Ishikawa (cell line): Measurements from ENCODE around the gene TRPM2.

Source experiments
- CEBPB ChIP-seq: IDR thresholded peaks from 2 replicates; pipeline ENCODE4 v1.6.1; 2012
- CREB1 ChIP-seq: IDR thresholded peaks from 2 replicates; pipeline ENCODE4 v1.6.1; 2012; ENCODE audit warnings: low read depth
- EGR1 ChIP-seq: IDR thresholded peaks from 2 replicates; pipeline ENCODE4 v1.6.1; 2012
- EP300 ChIP-seq: IDR thresholded peaks from 2 replicates; pipeline ENCODE4 v1.6.1; 2012; ENCODE audit warnings: borderline replicate concordance
- FOXM1 ChIP-seq: IDR thresholded peaks from 2 replicates; pipeline ENCODE4 v1.6.1; 2012; ENCODE audit warnings: low read depth, borderline replicate concordance
- MAX ChIP-seq: IDR thresholded peaks from 2 replicates; pipeline ENCODE4 v1.6.1; 2012
- NFIC ChIP-seq: IDR thresholded peaks from 2 replicates; pipeline ENCODE4 v1.6.1; 2012
- RAD21 ChIP-seq: IDR thresholded peaks from 2 replicates; pipeline ENCODE4 v1.6.1; 2012; ENCODE audit warnings: low read depth
- TAF1 ChIP-seq: IDR thresholded peaks from 2 replicates; pipeline ENCODE4 v1.6.1; 2012; ENCODE audit warnings: low read depth, mild to moderate bottlenecking
- TCF12 ChIP-seq: IDR thresholded peaks from 2 replicates; pipeline ENCODE4 v1.6.1; 2012; ENCODE audit warnings: low read depth
- TEAD4 ChIP-seq: IDR thresholded peaks from 2 replicates; pipeline ENCODE4 v1.6.1; 2012
- YY1 ChIP-seq: IDR thresholded peaks from 2 replicates; pipeline ENCODE4 v1.6.1; 2012; ENCODE audit warnings: low read depth
- ZBTB7A ChIP-seq: IDR thresholded peaks from 2 replicates; pipeline ENCODE4 v1.6.1; 2012; ENCODE audit warnings: low read depth
- TF ChIP-seq, protein P1 (sequence below): IDR thresholded peaks from 2 replicates; pipeline ENCODE4 v1.6.1; 2012; ENCODE audit warnings: low read depth, mild to moderate bottlenecking
- TF ChIP-seq, protein P2 (sequence below): IDR thresholded peaks from 2 replicates; pipeline ENCODE4 v1.6.1; 2012

The TRPM2 gene

DNA sequence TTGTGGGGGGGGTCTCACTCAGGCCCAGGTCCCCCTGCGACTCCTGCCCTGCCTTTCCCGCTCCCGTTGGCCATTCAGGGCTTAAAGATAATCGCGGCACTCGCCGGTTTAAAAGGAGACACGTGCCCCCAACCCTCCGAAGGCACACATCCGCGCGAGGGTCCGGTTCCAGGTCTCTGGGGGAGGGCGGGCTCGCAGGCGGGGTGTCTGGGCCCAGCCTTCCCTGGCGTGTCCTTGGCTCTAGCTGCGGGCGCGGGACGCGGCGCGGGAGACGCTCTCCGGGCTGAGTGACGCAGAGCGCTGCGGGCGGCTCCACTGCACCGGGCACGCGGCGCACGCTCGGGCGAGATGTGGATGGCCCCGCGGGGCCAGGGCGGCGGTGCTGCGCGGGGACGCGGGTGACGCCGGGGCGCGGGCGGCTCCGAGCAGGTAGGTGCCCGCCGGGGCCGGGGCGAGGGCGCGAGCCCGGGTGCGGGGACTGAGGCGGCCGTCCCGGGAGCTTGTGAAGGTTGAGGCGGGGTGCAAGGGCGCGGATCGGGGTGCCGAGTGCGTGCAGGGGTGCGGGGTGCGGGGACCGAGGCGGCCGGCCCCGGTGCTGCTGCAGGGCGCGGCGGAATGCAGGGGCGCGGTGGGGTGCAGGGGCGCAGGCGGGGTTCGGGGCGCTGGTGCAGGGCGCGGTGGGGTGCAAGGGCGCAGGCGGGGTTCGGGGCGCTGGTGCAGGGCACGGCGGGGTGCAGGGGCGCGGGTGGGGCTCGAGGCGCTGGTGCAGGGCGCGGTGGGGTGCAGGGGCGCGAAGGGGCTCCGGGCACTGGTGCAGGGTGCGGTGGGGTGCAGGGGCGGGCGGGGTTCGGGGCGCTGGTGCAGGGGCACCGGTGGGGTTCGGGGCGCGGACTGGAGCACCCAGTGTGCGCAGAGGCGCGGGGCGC, 3.3 kb upstream of the TRPM2 start:
- TF ChIP-seq NFIC (no peak), TEAD4 (no peak), YY1 (no peak), TAF1 (no peak), RAD21 (no peak), ZBTB7A (no peak), FOXM1 (no peak), EGR1 (no peak), CEBPB (no peak), MAX (no peak), CREB1 (no peak)
- TF ChIP-seq, protein P1, sequence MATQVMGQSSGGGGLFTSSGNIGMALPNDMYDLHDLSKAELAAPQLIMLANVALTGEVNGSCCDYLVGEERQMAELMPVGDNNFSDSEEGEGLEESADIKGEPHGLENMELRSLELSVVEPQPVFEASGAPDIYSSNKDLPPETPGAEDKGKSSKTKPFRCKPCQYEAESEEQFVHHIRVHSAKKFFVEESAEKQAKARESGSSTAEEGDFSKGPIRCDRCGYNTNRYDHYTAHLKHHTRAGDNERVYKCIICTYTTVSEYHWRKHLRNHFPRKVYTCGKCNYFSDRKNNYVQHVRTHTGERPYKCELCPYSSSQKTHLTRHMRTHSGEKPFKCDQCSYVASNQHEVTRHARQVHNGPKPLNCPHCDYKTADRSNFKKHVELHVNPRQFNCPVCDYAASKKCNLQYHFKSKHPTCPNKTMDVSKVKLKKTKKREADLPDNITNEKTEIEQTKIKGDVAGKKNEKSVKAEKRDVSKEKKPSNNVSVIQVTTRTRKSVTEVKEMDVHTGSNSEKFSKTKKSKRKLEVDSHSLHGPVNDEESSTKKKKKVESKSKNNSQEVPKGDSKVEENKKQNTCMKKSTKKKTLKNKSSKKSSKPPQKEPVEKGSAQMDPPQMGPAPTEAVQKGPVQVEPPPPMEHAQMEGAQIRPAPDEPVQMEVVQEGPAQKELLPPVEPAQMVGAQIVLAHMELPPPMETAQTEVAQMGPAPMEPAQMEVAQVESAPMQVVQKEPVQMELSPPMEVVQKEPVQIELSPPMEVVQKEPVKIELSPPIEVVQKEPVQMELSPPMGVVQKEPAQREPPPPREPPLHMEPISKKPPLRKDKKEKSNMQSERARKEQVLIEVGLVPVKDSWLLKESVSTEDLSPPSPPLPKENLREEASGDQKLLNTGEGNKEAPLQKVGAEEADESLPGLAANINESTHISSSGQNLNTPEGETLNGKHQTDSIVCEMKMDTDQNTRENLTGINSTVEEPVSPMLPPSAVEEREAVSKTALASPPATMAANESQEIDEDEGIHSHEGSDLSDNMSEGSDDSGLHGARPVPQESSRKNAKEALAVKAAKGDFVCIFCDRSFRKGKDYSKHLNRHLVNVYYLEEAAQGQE: no peak
- TF ChIP-seq, protein P2, sequence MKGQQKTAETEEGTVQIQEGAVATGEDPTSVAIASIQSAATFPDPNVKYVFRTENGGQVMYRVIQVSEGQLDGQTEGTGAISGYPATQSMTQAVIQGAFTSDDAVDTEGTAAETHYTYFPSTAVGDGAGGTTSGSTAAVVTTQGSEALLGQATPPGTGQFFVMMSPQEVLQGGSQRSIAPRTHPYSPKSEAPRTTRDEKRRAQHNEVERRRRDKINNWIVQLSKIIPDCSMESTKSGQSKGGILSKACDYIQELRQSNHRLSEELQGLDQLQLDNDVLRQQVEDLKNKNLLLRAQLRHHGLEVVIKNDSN: no peak

DNA sequence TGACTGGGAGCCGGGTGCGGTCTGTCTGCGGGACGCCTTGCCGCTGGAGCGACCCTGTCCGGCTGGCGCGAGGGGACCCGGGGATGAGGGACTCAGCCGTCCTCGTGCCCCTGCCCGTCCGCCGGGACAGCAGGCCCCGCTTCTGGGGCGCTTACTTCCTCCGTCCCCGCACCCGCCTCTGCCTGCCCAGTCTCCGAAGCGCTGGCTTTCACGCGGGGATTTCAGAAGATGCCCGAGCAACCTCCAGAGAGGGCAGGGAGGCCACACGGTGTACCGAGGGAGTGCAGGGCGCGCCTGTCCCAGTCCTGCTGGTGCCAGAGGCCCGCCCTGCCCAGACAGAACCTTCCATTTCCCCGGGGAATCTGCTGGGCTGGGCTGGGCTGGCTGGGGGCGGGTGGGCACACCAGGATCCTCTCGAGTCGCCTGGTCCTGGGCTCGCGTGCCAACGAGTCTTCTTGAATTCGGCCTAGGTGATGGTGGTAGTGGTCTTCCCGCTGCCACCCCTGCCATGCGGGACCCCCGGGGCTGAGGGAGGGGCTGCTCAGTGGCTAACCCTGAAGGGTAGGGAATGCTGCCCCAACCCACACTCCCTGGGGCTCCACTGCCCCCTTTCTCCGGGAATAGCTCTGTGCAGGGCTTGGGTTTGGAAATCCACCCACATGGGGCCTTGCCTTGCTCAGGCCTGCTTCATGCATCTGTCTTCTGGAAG, 2.5 kb upstream of the TRPM2 start:
- TF ChIP-seq FOXM1 (no peak), EP300 (no peak), CREB1 (no peak), NFIC (no peak)

- TF ChIP-seq, protein P2: no peak
- TF ChIP-seq FOXM1 (no peak), TAF1 (no peak), ZBTB7A (no peak), EP300 (no peak), RAD21 (no peak), CEBPB (no peak), EGR1 (no peak)
Measured at GRCh38 chr21:44351535-44352252, 1.7 kb upstream of the TRPM2 start.

DNA sequence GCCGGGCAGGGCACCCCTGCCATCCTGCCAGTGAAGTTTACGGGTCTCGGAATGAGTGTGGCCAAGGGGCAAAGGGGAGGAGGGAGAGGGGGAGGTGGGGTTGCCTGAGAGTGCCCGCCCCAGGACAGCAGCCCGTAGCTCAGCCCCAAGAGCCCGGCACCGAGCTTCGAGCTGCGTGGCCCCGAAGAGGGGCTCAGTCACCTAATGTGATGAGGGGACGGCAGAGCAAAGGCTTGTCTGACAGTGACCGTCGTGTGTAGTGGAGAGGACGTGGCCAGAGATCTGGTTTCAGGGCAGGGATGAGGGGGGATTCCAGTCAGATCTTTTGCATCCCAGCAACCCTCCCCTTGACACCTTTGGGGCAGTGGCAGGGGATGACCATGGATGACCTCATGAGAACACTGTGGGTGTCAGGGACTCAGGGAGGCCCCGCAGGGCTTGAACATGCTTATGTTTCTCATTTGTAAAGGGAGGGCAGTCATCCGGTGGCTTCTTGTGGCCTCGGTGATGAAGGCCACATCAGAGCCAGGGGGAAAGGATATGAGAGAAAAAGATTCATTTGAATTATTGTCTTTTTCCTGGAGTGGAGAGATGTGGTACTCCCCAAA, 1.1 kb upstream of the TRPM2 start:
- TF ChIP-seq TCF12: no peak
- TF ChIP-seq EGR1: no peak
- no peak for TF ChIP-seq CREB1
- TF ChIP-seq NFIC: no peak

- TF ChIP-seq EGR1 (no peak), RAD21 (no peak), YY1 (no peak), TCF12 (no peak), EP300 (no peak), MAX (no peak)
Measured at GRCh38 chr21:44354001-44354405, 582 bp downstream of the TRPM2 start.

- TF ChIP-seq CREB1 (no peak), ZBTB7A (no peak), NFIC (no peak), TAF1 (no peak), MAX (no peak), EGR1 (no peak), RAD21 (no peak), TEAD4 (no peak), CEBPB (no peak), EP300 (no peak), YY1 (no peak), TCF12 (no peak), FOXM1 (no peak)
- TF ChIP-seq, protein P2: no peak
- TF ChIP-seq, protein P1: no peak
Measured at GRCh38 chr21:44354775-44355771, 1.7 kb downstream of the TRPM2 start.
